Measurements from ENCODE around the gene PRAMEF9. TPM values are rescaled to one million over a fixed set of nuclear protein-coding genes. Genes with fewer than 3 reads are reported as not detected.
"Not testable (repeated sequence)": the region's sequence is repeated elsewhere in the genome, so short reads cannot be mapped to it uniquely, and the experiment has no call there.

PRAMEF9 gene
- polyA plus RNA-seq, 2 of the 4 experiments (the other 2 are of a cell fraction) = not detected

DNA sequence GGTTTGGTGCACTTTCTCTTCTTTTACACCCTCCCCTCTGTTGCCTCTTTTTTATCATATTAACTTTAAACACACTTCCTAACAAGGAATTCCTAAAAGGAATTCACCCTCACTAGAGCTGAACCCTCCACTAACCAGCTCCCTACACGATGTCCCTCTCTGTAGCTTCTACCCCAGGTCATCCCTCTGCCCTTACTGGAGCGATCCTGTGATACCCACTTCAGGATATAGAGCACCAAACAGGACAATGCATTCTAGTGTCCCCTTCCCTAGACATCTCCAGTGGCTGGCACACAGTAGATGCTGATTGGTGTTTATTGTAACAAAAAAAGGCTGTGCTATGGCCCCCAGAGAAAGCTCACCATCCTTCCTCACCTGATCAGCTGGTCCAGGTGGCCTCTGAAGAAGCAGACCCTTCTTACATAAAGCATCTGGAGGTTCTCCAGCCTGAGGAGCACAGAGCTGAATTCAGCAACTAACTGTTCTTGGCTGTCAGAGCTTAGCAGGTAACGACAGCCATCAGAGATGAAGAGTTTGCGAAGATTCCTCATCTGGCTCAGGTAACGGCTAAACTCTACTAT, 52.9 kb downstream of the PRAMEF9 start:
- no peaks in the 10 kb centered on the region for H3K9me3 ChIP-seq
- H3K27ac ChIP-seq = no peak overlapping the region
- FAIRE-seq = no peak
- no peaks in the 10 kb centered on the region for H3K4me1 ChIP-seq
- no peak overlapping the region for H3K4me3 ChIP-seq
- CTCF ChIA-PET = no interaction called here
- no peak for DNase-seq (ENCODE audit: low read depth in 1 of 2, low spot score in 1 of 2)
- 0 out of 6 replicates have a peak, but pooled peaks of 1 of the 2 experiments have one; percentile 43 for ATAC-seq
- TF ChIP-seq, protein P1, sequence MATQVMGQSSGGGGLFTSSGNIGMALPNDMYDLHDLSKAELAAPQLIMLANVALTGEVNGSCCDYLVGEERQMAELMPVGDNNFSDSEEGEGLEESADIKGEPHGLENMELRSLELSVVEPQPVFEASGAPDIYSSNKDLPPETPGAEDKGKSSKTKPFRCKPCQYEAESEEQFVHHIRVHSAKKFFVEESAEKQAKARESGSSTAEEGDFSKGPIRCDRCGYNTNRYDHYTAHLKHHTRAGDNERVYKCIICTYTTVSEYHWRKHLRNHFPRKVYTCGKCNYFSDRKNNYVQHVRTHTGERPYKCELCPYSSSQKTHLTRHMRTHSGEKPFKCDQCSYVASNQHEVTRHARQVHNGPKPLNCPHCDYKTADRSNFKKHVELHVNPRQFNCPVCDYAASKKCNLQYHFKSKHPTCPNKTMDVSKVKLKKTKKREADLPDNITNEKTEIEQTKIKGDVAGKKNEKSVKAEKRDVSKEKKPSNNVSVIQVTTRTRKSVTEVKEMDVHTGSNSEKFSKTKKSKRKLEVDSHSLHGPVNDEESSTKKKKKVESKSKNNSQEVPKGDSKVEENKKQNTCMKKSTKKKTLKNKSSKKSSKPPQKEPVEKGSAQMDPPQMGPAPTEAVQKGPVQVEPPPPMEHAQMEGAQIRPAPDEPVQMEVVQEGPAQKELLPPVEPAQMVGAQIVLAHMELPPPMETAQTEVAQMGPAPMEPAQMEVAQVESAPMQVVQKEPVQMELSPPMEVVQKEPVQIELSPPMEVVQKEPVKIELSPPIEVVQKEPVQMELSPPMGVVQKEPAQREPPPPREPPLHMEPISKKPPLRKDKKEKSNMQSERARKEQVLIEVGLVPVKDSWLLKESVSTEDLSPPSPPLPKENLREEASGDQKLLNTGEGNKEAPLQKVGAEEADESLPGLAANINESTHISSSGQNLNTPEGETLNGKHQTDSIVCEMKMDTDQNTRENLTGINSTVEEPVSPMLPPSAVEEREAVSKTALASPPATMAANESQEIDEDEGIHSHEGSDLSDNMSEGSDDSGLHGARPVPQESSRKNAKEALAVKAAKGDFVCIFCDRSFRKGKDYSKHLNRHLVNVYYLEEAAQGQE (IDR thresholded peaks at IDR 0.05) = no peak
- TF ChIP-seq HMGXB4 (CRISPR knock-in tag; IDR thresholded peaks at IDR 0.05; ENCODE audit: borderline replicate concordance) = no peak
- no peak for TF ChIP-seq RFX5 (IDR thresholded peaks at IDR 0.05)
- no peak for TF ChIP-seq FOXS1 (CRISPR knock-in tag; IDR thresholded peaks at IDR 0.05)
- TF ChIP-seq CBX2 (IDR thresholded peaks at IDR 0.05; ENCODE audit: borderline replicate concordance, low read depth) = no peak
- no peak for TF ChIP-seq USF2 (IDR thresholded peaks at IDR 0.05)
- no peak for TF ChIP-seq KDM5A (IDR thresholded peaks at IDR 0.05)
- no peak for TF ChIP-seq NR3C1 (IDR thresholded peaks at IDR 0.05)
- TF ChIP-seq TFCP2L1 (CRISPR knock-in tag; IDR thresholded peaks at IDR 0.05) = no peak
- no peak for TF ChIP-seq MAFK (IDR thresholded peaks at IDR 0.05; ENCODE audit: partially characterized antibody)
- no peak for TF ChIP-seq JUNB (IDR thresholded peaks at IDR 0.05)
- TF ChIP-seq RAD21 (conservative IDR thresholded peaks at IDR 0.05 in 1 of 2, IDR thresholded peaks at IDR 0.05 in 1 of 2) = no peak
- TF ChIP-seq, protein P2, sequence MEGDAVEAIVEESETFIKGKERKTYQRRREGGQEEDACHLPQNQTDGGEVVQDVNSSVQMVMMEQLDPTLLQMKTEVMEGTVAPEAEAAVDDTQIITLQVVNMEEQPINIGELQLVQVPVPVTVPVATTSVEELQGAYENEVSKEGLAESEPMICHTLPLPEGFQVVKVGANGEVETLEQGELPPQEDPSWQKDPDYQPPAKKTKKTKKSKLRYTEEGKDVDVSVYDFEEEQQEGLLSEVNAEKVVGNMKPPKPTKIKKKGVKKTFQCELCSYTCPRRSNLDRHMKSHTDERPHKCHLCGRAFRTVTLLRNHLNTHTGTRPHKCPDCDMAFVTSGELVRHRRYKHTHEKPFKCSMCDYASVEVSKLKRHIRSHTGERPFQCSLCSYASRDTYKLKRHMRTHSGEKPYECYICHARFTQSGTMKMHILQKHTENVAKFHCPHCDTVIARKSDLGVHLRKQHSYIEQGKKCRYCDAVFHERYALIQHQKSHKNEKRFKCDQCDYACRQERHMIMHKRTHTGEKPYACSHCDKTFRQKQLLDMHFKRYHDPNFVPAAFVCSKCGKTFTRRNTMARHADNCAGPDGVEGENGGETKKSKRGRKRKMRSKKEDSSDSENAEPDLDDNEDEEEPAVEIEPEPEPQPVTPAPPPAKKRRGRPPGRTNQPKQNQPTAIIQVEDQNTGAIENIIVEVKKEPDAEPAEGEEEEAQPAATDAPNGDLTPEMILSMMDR (IDR thresholded peaks at IDR 0.05) = no peak
- TF ChIP-seq HOXB5 (CRISPR knock-in tag; IDR thresholded peaks at IDR 0.05) = no peak
- no peak for TF ChIP-seq CBX8 (IDR thresholded peaks at IDR 0.05)
- TF ChIP-seq RNF2 (IDR thresholded peaks at IDR 0.05; ENCODE audit: borderline replicate concordance, low read depth) = no peak
- POLR2A ChIA-PET = no interaction called here
- WGBS (ENCODE audit: missing lambda C conversion rate) = 15% methylated on average over 5 of the region's 5 CpGs
- no peak overlapping the region for H3K4me2 ChIP-seq

DNA sequence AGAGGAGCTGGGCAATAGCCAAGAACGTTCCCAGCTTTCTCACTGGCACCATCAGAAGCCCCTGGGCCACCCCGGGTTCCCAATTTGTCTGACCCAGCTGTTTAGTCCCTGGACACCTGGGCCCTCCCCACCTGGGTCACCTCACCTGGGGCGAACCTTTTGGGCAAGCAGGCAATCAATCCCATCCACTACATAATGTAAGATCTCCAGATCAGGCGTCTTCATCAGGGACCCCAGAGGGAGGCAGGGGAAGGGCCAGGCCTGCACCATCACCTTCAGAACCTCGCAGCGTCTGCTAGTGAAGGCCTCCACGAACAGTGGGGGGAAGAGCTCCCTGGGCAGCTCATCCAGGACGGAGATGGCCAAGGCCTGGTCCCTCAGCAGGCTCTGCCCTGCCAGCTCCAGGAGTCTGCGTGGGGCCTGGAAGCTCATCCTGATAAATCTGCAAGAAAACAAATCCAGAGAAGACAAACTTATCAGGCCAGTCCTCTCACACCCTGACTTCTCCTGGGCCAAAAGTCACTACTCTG, 54.1 kb downstream of the PRAMEF9 start, which contains the start of gene PRAMEF18:
TSS of gene PRAMEF18 (minus strand) at position 480 of the 530 bp plus-strand sequence. CDS start at position 432, 48 bp downstream.
- ATAC-seq; POLR2A ChIA-PET; H3K4me1 ChIP-seq; H3K4me2 ChIP-seq; CTCF ChIA-PET; H3K27ac ChIP-seq; DNase-seq (ENCODE audit: low read depth in 1 of 2, low spot score in 1 of 2); H3K9me3 ChIP-seq; H3K4me3 ChIP-seq; FAIRE-seq: not testable (repeated sequence)
- WGBS (ENCODE audit: missing lambda C conversion rate) = 0% methylated on average over 7 of the region's 9 CpGs

- WGBS (ENCODE audit: missing lambda C conversion rate) = 20% methylated on average over 8 of the region's 8 CpGs
- not testable (repeated sequence) for H3K9me3 ChIP-seq; FAIRE-seq; H3K27ac ChIP-seq; ATAC-seq; H3K4me3 ChIP-seq; DNase-seq (ENCODE audit: low read depth in 1 of 2, low spot score in 1 of 2); H3K4me2 ChIP-seq; H3K4me1 ChIP-seq
- ChIA-PET POLR2A (interaction anchor here (0.7 kb wide), 1 partner anchor 1600 kb away, joined by 3 read pairs; no protein-coding TSS in a partner anchor), CTCF (interaction anchor here (0.6 to 1.0 kb wide), 3 partner anchors 16 to 1430 kb away, joined by 3 to 4 read pairs (median 3); no protein-coding TSS in a partner anchor)
Observed at GRCh38 chr1:13227271-13228055, 55.8 kb downstream of the PRAMEF9 start.

All from A549 (cell line).